GM20000 (cell line): ENCODE measurements around the gene CCL5.

Experiments
- DNase-seq: peaks from one replicate; pipeline ENCODE4 v3.0.0; 2012; ENCODE audit warnings: low spot score
- TF ChIP-seq, protein P1 (sequence below): IDR thresholded peaks from 2 replicates; pipeline ENCODE4 v1.5.1; 2012; ENCODE audit warnings: mild to moderate bottlenecking, control low read depth; ENCODE audit errors: extremely low read depth, missing control alignments

Gene CCL5

GRCh38 chr17:35847006-35847405 is 33.2 kb downstream of the CCL5 start:
- TF ChIP-seq, protein P1, sequence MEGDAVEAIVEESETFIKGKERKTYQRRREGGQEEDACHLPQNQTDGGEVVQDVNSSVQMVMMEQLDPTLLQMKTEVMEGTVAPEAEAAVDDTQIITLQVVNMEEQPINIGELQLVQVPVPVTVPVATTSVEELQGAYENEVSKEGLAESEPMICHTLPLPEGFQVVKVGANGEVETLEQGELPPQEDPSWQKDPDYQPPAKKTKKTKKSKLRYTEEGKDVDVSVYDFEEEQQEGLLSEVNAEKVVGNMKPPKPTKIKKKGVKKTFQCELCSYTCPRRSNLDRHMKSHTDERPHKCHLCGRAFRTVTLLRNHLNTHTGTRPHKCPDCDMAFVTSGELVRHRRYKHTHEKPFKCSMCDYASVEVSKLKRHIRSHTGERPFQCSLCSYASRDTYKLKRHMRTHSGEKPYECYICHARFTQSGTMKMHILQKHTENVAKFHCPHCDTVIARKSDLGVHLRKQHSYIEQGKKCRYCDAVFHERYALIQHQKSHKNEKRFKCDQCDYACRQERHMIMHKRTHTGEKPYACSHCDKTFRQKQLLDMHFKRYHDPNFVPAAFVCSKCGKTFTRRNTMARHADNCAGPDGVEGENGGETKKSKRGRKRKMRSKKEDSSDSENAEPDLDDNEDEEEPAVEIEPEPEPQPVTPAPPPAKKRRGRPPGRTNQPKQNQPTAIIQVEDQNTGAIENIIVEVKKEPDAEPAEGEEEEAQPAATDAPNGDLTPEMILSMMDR, result no peak
- DNase-seq, result no peak

GRCh38 chr17:35846055-35846809 is 33.9 kb downstream of the CCL5 start:
- DNase-seq, result no peak
- TF ChIP-seq, protein P1, result no peak

DNA sequence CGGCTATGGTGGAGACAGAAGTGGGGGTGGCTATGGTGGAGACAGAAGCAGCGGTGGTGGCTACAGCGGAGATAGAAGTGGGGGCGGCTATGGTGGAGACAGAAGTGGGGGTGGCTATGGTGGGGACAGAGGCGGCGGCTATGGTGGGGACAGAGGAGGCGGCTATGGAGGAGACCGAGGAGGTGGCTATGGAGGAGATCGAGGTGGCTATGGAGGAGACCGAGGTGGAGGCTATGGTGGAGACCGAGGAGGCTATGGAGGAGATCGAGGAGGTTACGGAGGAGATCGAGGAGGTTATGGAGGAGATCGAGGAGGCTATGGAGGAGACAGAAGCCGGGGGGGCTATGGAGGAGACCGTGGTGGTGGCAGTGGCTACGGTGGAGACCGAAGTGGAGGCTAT is 35.6 kb downstream of the CCL5 start:
- TF ChIP-seq, protein P1, result no peak
- no peak for DNase-seq

- TF ChIP-seq, protein P1, result no peak
- DNase-seq, result no peak
Observed at GRCh38 chr17:35843698-35844097, 36.5 kb downstream of the CCL5 start.

GRCh38 chr17:35842239-35842638 is 37.9 kb downstream of the CCL5 start:
- no peak for DNase-seq
- TF ChIP-seq, protein P1, result no peak

DNA sequence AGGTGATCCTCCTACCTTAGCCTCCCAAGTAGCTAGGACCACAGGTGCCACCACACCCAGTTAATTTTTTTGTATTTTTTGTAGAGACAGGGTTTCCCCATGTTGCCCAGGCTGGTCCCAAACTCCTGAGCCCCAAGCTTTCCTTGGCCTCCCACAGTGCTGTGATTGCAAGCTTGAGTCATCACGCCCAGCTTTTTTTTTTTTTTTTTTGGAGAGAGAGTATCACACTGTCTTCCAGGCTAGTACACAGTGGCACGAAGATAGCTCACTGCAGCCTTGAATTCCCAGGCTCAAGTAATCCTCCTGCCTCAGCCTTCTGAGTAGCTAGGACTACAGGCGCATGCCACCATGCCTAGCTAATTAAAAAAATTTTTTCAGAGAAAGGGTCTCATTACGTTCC is 38.7 kb downstream of the CCL5 start:
- TF ChIP-seq, protein P1, result no peak
- DNase-seq, result no peak

DNA sequence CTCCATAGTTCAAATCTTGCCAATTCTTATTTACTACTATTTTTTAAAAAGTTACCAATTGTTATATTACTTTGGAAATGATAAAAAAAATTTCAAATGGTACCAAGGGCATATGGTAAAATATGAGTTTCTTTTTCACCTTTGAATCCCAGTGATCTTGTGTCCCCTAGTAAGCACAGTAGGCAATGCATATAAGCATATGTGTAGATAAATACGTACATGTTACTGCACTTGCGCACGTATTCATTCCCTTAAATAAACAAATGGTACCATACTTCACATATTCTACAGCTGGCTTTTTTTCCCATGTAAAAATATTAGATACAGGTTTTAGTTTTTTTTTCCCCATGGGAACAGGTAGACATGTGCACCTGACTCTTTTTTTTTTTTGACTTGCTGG is 39.1 kb downstream of the CCL5 start:
- DNase-seq, result no peak
- TF ChIP-seq, protein P1, result no peak
